ENCODE measurements around the gene PPP1CA.

Gene PPP1CA

DNA sequence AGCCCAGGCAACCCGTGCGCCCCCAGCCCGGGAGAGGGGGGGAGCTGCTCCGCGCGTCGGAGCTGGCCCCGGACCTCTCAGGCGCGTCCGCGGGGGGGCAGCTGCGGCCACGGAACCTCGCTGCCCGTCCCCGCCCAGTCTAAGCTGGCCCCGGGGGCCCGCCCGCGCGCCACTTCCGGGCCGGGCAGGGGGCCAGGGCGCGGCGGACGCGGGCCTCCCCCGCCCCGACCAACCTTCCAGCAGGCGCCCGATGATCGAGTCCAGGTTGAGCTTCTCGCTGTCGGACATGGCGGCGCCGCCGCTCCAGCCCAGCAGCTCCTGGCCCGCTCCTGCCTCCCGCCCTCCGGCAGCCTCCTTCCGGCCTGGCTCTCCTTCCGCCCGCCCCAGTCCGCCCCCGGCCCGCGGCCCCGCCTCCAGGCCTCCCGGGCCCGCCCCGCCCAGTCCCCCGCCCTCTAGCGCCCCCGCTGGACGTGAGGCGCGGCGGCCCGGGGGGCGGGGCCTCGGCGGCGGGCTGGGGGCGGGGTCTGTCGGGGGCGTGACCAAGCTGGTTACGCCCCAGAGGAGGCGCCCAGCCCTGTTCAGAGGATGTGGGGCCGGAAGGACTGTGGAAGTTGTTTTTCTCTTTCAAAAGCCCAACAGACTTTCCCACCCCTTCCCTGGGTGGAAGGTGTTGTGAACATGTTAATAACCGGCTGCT, at the start of gene PPP1CA:
TSS of gene PPP1CA (minus strand) at position 364 of the 697 bp plus-strand sequence. CDS start at position 288, 76 bp downstream.
- TF ChIP-seq POLR2A (IDR thresholded peaks at IDR 0.05; ENCODE audit: low read length) (peak; percentile 53), GATA1 (IDR thresholded peaks at IDR 0.05; ENCODE audit: low read depth, low read length) (no peak)
- peak; percentile 93 to 97 for DNase-seq

DNA sequence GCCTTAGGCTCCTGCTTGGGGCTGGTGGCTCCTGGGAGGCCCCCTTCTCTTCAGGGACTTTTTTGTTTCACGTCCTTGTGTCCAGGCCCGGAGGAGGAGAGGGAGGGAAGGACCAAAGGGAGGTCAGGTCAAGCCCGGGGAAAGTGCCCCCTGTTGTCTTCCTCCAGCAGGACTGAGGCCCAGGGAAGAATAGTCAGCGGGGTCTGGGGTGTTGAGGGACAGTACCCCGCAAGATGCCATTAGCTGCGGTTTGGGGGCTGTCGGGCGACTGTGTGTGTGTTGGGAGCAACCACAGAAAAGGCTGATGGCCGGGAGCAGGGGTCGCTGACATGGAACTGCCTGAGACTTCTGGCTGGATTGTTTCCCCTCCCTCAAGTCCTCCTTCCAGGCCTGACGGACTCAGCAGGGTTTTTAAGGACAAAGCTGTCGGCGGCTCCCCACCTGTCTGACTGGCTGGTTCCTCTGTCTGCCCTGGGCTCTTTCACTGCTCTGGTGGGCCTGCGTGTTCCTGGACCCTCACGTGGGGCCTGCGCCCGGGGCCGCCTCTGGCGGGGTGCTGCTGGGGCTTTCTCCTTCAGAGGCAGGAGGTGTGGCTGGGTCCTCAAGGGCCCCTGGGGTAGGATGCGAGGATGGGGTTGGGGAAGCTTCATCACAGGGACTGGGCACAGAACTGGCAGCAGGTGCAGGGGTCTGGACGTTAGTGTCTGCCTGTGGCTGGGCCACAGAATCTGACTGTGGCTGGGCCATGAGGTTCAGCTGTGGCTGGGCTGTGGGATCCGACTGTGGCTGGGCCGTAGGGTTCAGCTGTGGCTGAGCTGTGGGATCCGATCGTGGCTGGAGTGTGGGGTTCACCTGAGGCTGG, 49.4 kb upstream of the PPP1CA start:
- DNase-seq, result no peak
- TF ChIP-seq POLR2A (IDR thresholded peaks at IDR 0.05; ENCODE audit: low read length) (no peak), GATA1 (IDR thresholded peaks at IDR 0.05; ENCODE audit: low read depth, low read length) (no peak)

DNA sequence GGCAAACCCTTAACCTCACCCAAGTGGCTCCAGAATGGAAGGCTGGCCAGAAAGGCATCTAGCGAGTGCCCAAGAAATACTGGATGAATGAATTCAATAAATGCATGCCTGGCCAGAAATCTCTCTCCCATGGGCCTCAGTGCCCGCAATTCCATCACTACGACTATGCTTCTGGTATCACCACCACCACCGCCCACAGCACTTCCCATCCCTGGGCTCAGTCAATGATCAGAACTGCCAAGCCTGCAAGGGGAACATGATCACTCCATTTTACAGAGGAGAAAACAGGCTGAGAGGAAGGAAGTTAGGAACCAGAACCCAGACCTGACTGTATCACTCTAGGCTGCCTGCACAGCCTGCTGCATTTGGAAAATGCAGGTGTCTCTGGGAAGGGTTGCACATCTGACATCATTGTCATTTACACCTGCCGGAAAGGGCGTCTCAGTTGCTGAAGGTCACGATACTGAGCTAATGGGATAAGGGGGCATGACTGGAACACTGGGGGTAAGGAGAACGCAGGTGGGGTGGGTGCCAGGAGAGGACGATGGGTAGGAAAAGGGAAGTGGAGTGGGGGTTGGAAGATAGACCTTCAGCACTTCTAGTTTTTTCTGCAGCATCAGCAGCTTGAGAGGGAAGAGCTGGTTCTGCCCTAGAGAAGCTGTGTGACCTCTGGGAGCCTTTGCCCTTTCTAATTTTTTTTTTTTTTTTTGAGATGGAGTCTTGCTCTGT, 47.6 kb upstream of the PPP1CA start:
- no peak for TF ChIP-seq GATA1 (IDR thresholded peaks at IDR 0.05; ENCODE audit: low read depth, low read length)
- DNase-seq, result no peak

DNA sequence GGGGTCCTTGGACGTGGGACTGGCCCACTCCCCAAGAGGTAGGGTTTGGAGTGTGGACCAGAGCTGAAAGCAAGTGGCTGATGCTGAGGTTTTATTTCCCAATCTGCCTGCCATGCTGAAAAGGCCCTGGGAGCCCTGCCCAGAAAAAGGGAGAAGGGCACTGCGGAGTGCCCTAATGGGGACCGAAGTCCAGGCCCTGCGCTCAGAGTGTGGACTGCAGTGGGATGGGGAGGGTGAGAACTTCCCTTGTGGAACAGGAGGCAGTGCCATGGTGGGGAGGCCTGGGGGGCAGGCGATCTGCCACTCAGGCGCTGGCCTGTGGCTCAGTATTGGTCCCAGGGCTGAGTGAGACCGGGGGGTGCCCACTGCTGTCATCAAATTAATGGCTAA, 46.6 kb upstream of the PPP1CA start:
- no peak for DNase-seq
- TF ChIP-seq POLR2A (IDR thresholded peaks at IDR 0.05; ENCODE audit: low read length), result no peak

DNA sequence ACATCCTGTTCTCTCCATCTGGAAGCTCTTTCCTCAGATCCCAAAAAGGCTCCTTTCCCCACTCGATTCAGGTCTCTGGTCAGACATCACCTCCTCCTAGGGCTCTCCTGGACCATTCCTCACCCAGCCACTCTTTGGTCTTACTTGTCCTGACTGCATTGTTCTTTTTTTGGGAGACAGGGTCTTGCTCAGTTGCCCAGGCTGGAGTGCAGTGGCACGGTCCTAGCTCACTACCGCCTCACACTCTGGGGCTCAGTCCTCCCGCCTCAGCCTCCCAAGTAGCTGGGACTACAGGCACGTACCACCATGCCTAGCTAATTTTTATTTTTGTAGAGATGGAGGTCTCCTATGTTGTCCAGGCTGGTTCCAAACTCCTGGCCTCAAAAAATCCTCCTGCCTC, 43.9 kb upstream of the PPP1CA start:
- no peak for TF ChIP-seq POLR2A (IDR thresholded peaks at IDR 0.05; ENCODE audit: low read length)
- no peak for TF ChIP-seq GATA1 (IDR thresholded peaks at IDR 0.05; ENCODE audit: low read depth, low read length)
- DNase-seq, result no peak

DNA sequence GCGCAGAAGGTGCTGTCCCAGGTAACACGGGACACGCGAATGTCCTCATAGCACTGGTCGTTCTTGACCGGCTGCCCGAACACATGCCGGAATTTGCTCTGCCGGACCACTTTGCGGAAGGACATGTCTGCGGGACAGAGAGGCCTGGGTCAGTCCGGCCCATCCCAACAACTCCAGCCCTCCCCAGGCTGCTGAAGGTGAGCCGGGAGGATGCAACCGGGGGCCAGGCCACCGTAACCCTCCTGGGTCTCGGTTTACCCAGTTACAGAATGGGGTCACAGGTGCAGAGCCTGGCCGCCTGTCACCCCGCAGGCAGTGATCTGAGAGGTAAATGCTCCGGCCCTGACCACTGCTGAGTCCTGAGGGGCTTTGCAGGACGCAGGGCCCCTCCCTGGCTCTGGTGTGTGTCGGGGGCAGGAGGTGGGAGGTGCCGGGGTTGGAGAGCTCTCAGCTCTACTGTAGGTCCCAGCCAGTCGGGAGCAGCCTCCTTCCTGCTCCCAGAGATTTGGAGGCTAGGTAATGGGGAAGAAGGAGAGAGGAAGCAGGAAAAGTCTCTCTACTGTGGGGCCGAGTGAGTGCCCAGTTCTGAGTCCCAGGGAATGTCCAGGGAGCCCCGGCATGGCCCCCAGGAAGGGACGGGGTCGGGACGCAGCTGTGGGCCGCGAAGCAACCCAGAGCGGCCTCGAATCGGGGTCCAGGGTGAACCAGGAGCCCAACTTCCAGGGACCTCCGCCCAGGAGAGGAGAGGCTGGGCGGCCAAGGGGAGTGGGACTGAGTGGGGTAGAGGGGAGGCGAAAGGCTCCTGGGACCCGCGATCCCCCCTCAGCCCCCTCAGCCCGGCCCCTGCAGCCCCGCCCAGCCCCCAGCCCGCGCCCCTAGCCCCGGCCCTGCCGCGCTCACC, 41.1 kb upstream of the PPP1CA start:
- DNase-seq, result no peak
- TF ChIP-seq POLR2A (IDR thresholded peaks at IDR 0.05; ENCODE audit: low read length) (no peak), GATA1 (IDR thresholded peaks at IDR 0.05; ENCODE audit: low read depth, low read length) (no peak)

DNA sequence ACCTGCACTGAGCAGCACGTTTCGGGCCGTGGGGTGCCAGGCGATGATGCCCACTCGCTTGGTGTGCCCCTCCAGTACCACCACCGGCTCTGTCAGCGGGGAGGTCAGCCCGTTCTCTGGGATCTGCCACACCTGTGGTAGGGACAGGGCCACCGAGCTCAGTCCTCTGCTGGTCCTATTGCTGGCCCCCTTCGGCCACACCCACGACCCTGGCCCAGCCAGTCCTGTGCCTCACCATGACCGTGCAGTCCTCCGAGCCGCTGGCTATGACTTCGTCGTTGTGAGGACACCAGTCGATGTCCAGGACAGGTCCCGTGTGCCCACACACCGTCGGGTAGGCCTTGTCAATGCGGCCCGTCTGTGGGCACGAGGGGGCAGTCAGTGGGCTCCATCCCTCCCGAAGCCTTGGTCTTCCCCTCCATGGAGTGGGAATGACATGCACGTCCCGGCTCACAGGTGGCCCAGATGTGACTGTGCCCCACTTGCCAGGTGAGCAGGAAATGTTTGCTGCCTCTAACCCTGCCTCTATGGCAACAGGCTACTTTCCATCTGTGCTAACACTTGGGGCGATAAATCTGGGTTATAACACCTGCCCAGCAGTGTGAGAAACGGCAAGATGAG, 40.2 kb upstream of the PPP1CA start:
- no peak for DNase-seq
- TF ChIP-seq GATA1 (IDR thresholded peaks at IDR 0.05; ENCODE audit: low read depth, low read length) (no peak), POLR2A (IDR thresholded peaks at IDR 0.05; ENCODE audit: low read length) (no peak)

DNA sequence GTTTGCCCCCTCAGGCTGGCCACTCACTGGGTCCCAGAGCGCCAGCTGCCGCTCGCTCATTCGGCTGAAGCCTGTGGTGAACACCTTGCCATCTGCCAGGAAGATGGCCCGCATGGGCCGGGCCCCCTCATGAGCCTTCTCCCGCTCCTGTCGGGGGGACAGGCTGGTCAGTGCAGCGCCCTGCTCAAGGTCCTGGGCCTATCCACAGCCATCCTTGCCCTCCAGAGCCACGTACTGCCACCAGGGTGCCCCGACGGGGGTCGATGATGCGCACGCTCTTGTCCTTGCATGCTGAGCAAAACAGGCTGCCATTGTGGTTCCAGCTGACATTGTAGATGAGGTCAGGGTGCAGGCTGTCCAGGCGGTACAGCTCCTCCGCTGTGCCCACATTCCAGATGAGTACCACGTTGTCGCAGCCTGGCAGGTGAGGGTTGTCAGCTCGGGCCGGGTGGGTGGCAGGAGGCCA, 39.5 kb upstream of the PPP1CA start:
- no peak for TF ChIP-seq GATA1 (IDR thresholded peaks at IDR 0.05; ENCODE audit: low read depth, low read length)
- DNase-seq, result no peak

DNA sequence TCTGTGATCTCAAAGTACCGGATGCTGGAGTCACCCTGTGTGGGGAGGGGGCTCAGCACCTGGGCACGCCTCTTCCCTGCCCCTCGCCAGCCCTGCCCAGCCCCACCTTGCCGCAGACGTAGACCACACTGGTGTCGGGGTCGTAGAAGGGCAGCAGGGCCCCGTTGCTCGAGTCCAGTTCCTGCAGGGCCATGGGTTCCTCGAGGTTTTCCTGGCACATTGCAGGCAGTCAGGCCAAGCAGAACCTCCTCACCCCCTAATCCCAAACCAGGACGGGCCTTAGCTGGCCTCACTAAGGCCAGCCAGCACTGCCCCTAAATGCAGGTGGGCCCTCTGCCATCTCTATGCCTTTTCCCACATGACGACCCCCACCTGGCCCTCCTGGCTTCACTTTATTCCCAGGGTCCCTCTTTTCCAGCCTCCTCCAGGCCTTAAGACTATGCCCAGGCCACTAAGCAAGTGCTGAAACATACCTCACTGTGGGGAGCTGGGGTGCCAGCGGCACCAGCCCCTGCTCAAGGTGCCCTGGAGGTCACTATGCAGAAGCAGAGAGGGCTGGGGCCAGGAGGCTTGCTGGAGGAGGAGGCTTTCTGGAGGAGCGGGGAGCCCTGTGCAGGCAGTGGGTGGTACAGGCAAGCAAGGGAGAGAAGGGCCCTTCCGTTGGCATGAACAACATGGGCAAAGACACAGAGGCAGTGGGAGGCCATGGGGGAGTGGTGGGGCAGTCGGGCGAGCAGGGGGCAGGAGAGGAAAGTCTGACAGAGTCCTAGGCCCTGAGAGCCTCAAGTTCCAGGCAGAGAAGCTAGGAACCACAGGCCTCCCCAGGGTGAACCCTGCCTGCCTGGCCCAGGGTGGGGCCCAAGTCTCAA, 38.8 kb upstream of the PPP1CA start:
- no peak for DNase-seq
- no peak for TF ChIP-seq POLR2A (IDR thresholded peaks at IDR 0.05; ENCODE audit: low read length)
- TF ChIP-seq GATA1 (IDR thresholded peaks at IDR 0.05; ENCODE audit: low read depth, low read length), result no peak

DNA sequence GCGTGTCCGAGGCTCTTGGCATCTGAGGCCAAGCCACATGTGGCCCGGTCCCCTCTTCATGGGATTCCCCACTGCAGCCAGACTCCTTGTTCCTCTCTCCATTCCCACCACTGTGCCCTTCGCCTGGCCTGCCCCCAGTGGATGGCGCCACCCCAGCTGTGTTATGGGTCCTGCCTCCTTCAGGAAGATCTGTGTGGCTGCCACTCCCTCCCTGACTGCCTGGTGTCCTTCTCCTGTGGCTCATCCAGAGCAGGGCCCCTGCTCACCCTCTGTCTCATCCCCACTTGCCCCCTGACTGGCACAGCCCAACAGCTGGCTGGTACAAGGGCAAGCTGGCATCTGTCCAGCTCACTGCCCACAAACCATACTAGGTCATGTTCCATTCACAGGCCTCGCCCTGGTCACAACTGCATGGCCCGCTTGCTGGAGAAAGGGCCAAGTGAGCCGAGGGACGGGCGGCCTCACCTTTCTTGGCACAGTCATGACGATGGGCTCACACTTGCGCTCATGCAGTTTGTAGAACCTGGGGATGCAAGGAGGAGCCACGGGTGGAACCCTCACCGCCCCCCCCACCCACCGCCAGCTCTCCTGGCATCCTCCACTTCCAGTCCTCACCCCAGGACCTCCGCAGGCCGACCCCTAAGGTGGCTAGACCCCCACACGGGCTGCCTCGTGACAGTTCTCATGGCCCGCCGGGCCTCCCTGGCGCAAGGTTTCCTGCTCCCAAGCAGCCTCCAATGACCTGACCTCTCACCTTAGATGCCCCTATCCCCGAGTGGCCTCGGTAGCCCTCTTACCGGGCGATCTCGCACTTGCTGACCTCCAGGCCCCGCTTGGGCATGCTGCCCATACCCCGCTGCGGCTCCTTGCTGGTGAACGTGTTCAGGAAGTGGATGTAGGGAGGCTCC, 37.9 kb upstream of the PPP1CA start:
- TF ChIP-seq POLR2A (IDR thresholded peaks at IDR 0.05; ENCODE audit: low read length) (peak; percentile 20), GATA1 (IDR thresholded peaks at IDR 0.05; ENCODE audit: low read depth, low read length) (no peak)
- DNase-seq, result no peak

Data from erythroblast (primary cell).